Stomach (tissue), 9 donors: ENCODE results near the gene MICAL2. TPM values are rescaled to one million over a fixed set of nuclear protein-coding genes. Genes with fewer than 3 reads are reported as not detected.

Experiments used
- DNase-seq, 2 donors: peaks; one replicate each; pipeline versions ENCODE4 v3.0.0 to v3.0.0-alpha.2; 2013 to 2019
- H3K27ac ChIP-seq, 5 donors: fragments of 200-600 bp in 4 of 5; sonication (generic) in 4 of 5; one replicate each; pipeline ENCODE4 v1.5.1; 2013 to 2019; ENCODE audit warnings: mild to moderate bottlenecking in 1 of 5, moderate library complexity in 1 of 5
- H3K27me3 ChIP-seq, 3 donors: fragments of 200-600 bp; sonication (generic); one replicate each; pipeline ENCODE4 v1.5.1; 2017 to 2019; ENCODE audit warnings: mixed run types in 1 of 3
- H3K36me3 ChIP-seq, 4 donors: fragments of 200-600 bp; sonication (generic); 1 replicate in 3 of 4; 2 replicates in 1 of 4; pipeline ENCODE4 v1.5.1; 2016 to 2019
- H3K4me1 ChIP-seq, 4 donors: fragments of 200-600 bp; sonication (generic); one replicate each; pipeline ENCODE4 v1.5.1; 2016 to 2019
- H3K4me3 ChIP-seq, 4 donors: fragments of 200-600 bp; sonication (generic) in 3 of 4; one replicate each; pipeline ENCODE4 v1.5.1; 2016 to 2019; ENCODE audit warnings: mild to moderate bottlenecking in 1 of 4
- H3K9me3 ChIP-seq, 4 donors: fragments of 200-600 bp; sonication (generic); one replicate each; pipeline ENCODE4 v1.5.1; 2016 to 2019
- EP300 ChIP-seq: sonication (generic); formaldehyde crosslinking; IDR thresholded peaks from one replicate; pipeline ENCODE4 v1.6.1; 2017; ENCODE audit warnings: antibody characterized with exemption
- POLR2A ChIP-seq, 4 donors: fragments of 450-650 bp; IDR thresholded peaks; one replicate each; pipeline ENCODE4 v1.6.1; 2016; ENCODE audit warnings: antibody characterized with exemption in 4 of 4, control low read depth in 2 of 4, mild to moderate bottlenecking in 1 of 4, moderate library complexity in 1 of 4
- POLR2AphosphoS5 ChIP-seq, 3 donors: sonication (generic); formaldehyde crosslinking; IDR thresholded peaks; one replicate each; pipeline ENCODE4 v1.6.1; 2016; ENCODE audit warnings: antibody characterized with exemption in 3 of 3
- WGBS, 5 donors: extraction: QIAGEN DNeasy Blood & Tissue Kit in 3 of 5; methylation state at CpG; one replicate each; pipeline versions ENCODE4 v1.1.5 to v1.1.7; 2013 to 2018; 5-methylcytosine and 5-hydroxymethylcytosine counted together
- intact Hi-C: fragments of 100-400 bp; cut with DNase I; formaldehyde crosslinking; loops from one replicate; pipeline ENCODE4 v1.15.1; 2023; ENCODE audit warnings: low total_unique reads
- polyA plus RNA-seq, 3 donors: library from polyadenylated mRNA; stranded (reverse); fragments of 200-250 nt; gene quantifications; one replicate each; pipeline ENCODE4 v1.2.3, GENCODE V29; 2013
- total RNA-seq, 5 donors: library from RNA; depleted of rRNA; stranded (reverse); fragments of >200 nt; gene quantifications; one replicate each; pipeline versions ENCODE4 v1.1.0 to v1.2.3, GENCODE V29; 2014 to 2016
- TF ChIP-seq, protein P1 (sequence below), 7 experiments: fragments of 450-650 bp in 4 of 7; fragments of 200-600 bp in 3 of 7; sonication (generic) in 3 of 7; IDR thresholded peaks; one replicate each; pipeline ENCODE4 v1.5.1; 2016 to 2019; ENCODE audit warnings: antibody characterized with exemption in 7 of 7, control low read depth in 2 of 7, mild to moderate bottlenecking in 1 of 7
- donor health status: healthy with polysubstance abuse.
- donor health status: Bipolar disorder and iron deficiency.
- donor health status: healthy.

The MICAL2 gene
- total and polyA plus RNA-seq, 8 donors, result 11.2 to 165 (median 83.3) TPM

DNA sequence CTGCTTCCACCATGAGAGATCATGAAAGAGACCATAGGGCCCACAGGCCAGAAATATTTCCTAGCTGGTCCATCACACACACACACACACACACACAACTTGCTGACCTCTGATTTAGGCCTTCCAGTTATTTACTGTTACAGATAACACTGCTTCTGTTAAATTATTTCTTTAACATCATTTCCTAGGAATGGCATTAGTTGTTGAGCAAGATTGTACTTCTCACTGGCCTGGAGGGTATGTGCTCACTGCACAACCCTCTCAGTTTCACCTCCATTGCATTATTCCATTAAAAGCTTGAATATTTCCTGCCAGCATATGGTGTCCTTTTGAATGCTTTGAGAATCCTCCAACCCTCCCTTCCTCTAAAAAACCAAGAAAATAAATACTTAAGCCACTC, 104.4 kb downstream of the MICAL2 start:
- no peak for TF ChIP-seq POLR2A (IDR thresholded peaks at IDR 0.05)
- no peak for TF ChIP-seq EP300
- TF ChIP-seq, protein P1, sequence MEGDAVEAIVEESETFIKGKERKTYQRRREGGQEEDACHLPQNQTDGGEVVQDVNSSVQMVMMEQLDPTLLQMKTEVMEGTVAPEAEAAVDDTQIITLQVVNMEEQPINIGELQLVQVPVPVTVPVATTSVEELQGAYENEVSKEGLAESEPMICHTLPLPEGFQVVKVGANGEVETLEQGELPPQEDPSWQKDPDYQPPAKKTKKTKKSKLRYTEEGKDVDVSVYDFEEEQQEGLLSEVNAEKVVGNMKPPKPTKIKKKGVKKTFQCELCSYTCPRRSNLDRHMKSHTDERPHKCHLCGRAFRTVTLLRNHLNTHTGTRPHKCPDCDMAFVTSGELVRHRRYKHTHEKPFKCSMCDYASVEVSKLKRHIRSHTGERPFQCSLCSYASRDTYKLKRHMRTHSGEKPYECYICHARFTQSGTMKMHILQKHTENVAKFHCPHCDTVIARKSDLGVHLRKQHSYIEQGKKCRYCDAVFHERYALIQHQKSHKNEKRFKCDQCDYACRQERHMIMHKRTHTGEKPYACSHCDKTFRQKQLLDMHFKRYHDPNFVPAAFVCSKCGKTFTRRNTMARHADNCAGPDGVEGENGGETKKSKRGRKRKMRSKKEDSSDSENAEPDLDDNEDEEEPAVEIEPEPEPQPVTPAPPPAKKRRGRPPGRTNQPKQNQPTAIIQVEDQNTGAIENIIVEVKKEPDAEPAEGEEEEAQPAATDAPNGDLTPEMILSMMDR (IDR thresholded peaks at IDR 0.05), result no peak
- no peak for TF ChIP-seq POLR2AphosphoS5 (IDR thresholded peaks at IDR 0.05)
- H3K36me3 ChIP-seq, result peaks cover 15 to 80% (median 61%) of the 10 kb centered on the region in 4 donors
- H3K27ac ChIP-seq, result peak overlapping the region in 3 of 5 donors; percentile 79 to 88 (median 82)
- DNase-seq, result no peak
- H3K27me3 ChIP-seq, result no peaks in the 10 kb centered on the region
- no peaks in the 10 kb centered on the region for H3K9me3 ChIP-seq
- H3K4me1 ChIP-seq, result peaks cover 44 to 52% (median 49%) of the 10 kb centered on the region in 4 donors
- intact Hi-C loops, result loop anchor here (10.0 kb wide), 1 partner anchor 110 kb away; no protein-coding TSS in a partner anchor
- H3K4me3 ChIP-seq, result no peak overlapping the region

GRCh38 chr11:12215181-12215593, 104.8 kb downstream of the MICAL2 start:
- Histone ChIP-seq H3K9me3 (no peaks in the 10 kb centered on the region), H3K27ac (peak overlapping the region; percentile 53 to 88 (median 79)), H3K36me3 (peaks cover 12 to 80% (median 57%) of the 10 kb centered on the region in 4 donors), H3K4me1 (peaks cover 48 to 56% (median 53%) of the 10 kb centered on the region in 4 donors), H3K27me3 (no peaks in the 10 kb centered on the region), H3K4me3 (no peak overlapping the region)
- DNase-seq, result peak in 1 of 2 donors; percentile 53
- TF ChIP-seq, protein P1 (IDR thresholded peaks at IDR 0.05), result no peak
- no peak for TF ChIP-seq POLR2AphosphoS5 (IDR thresholded peaks at IDR 0.05)
- TF ChIP-seq EP300, result no peak
- no peak for TF ChIP-seq POLR2A (IDR thresholded peaks at IDR 0.05)
- 42 to 69% (median 53%) methylated on average over 9 of the region's 9 CpGs for WGBS, 5 donors
- intact Hi-C loops, result loop anchor here (10.0 kb wide), 1 partner anchor 110 kb away; no protein-coding TSS in a partner anchor

- H3K27me3 ChIP-seq, result no peaks in the 10 kb centered on the region
- peaks cover 9 to 73% (median 50%) of the 10 kb centered on the region in 4 donors for H3K36me3 ChIP-seq
- peaks cover 57 to 65% (median 62%) of the 10 kb centered on the region in 4 donors for H3K4me1 ChIP-seq
- 17 to 49% (median 34%) methylated on average over 10 of the region's 10 CpGs for WGBS, 5 donors
- intact Hi-C loops, result loop anchor here (10.0 kb wide), 1 partner anchor 111 kb away; no protein-coding TSS in a partner anchor
- H3K27ac ChIP-seq, result peak overlapping the region; percentile 58 to 88 (median 80)
- no peak overlapping the region for H3K4me3 ChIP-seq
- peak in 1 of 3 donors; percentile 21 for TF ChIP-seq POLR2AphosphoS5 (IDR thresholded peaks at IDR 0.05)
- no peak for TF ChIP-seq POLR2A (IDR thresholded peaks at IDR 0.05)
- TF ChIP-seq, protein P1 (IDR thresholded peaks at IDR 0.05), result no peak
- peak; percentile 57 to 60 for DNase-seq
- no peaks in the 10 kb centered on the region for H3K9me3 ChIP-seq
Measured at GRCh38 chr11:12216041-12216451, 105.7 kb downstream of the MICAL2 start.

DNA sequence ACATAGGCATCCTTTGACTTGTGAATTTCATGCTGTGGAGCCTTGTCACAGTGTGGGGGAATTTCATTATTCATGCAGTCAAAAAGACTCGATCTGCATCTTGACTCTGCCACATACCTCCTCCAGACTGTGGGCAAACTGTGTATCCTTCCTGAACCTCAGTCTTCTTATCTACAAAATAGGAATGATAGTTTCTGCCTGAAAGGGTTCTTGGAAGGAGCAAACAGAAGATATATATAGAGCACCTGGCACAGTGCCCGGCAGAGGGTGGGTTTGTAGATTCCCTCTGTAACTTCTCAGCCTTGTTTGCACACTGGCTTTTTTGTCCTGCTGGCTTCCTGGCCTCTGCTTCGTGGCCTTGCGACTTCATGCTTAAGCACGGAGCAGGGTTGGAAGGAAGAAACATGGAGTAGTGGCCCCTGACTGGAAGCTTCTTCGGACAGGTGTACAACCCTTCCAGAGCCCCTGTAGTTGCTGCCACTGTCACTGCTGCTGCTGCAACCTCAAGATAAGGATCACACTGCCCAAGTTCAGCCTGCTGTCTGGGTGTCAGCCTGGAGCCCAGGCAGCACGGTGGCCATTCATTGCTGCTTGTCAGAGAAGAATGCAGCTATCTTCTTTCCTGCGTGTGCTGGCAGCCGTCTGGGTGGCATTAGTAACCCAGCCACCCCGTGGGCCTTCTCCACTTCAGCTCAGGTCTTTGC, 106.4 kb downstream of the MICAL2 start:
- peak; percentile 56 to 76 for DNase-seq
- 19 to 30% (median 26%) methylated on average over 6 to 10 of the region's 10 CpGs for WGBS, 5 donors
- peaks cover 64 to 73% (median 70%) of the 10 kb centered on the region in 4 donors for H3K4me1 ChIP-seq
- intact Hi-C loops, result loop anchor here (10.0 kb wide), 1 partner anchor 112 kb away; no protein-coding TSS in a partner anchor
- no peaks in the 10 kb centered on the region for H3K9me3 ChIP-seq
- no peak overlapping the region for H3K4me3 ChIP-seq
- H3K27me3 ChIP-seq, result no peaks in the 10 kb centered on the region
- peaks cover 9 to 73% (median 45%) of the 10 kb centered on the region in 4 donors for H3K36me3 ChIP-seq
- TF ChIP-seq POLR2A (IDR thresholded peaks at IDR 0.05), result no peak
- peak overlapping the region; percentile 58 to 88 (median 80) for H3K27ac ChIP-seq
